B cell (primary cell): ENCODE data around the gene PPP2R2B. TPM values are rescaled to one million over a fixed set of nuclear protein-coding genes. Genes with fewer than 3 reads are reported as not detected.

Source experiments
- ATAC-seq: fragments of 200-7000 bp; cut with Tn5 transposase; one replicate; pipeline ENCODE4 v1.10.0; 2021; ENCODE audit warnings: low read depth, mild to moderate bottlenecking, moderate number of reproducible peaks, moderate library complexity
- CTCF ChIA-PET: fragments of 350-600 bp; sonication (Branson Sonifier 250); formaldehyde crosslinking; loops from one replicate; lab custom pipeline; 2021; ENCODE audit warnings: antibody characterized with exemption, inconsistent platforms; lab: Charles Lee
- POLR2A ChIA-PET: fragments of 350-600 bp; sonication (Branson Sonifier 250); formaldehyde crosslinking; loops from one replicate; lab custom pipeline; 2021; ENCODE audit warnings: antibody characterized with exemption; lab: Charles Lee
- DNase-seq: peaks from one replicate; pipeline ENCODE4 v3.0.0; 2013
- H2AFZ ChIP-seq: 2 replicates; pipeline ENCODE4 v1.6.1; 2012; ENCODE audit warnings: mild to moderate bottlenecking, low read depth, low read length; ENCODE audit not compliant: insufficient read depth, poor library complexity, severe bottlenecking
- H3K27ac ChIP-seq, 2 donors: 1 replicate in 1 of 2; 2 replicates in 1 of 2; pipeline ENCODE4 v1.5.1; 2012 to 2013; ENCODE audit warnings: low read length in 2 of 2, mild to moderate bottlenecking in 2 of 2, moderate library complexity in 1 of 2
- H3K27me3 ChIP-seq, 4 experiments: fragments of 200-600 bp in 1 of 4; sonication (generic) in 1 of 4; replicated peaks in 1 of 4; 1 replicate in 2 of 4; 2 replicates in 2 of 4; pipeline versions ENCODE4 v1.6.1 to v1.7.0; 2013 to 2016; ENCODE audit warnings: low read length in 3 of 4, mild to moderate bottlenecking in 2 of 4, mixed read lengths in 1 of 4, moderate library complexity in 1 of 4; ENCODE audit not compliant: insufficient read depth in 4 of 4, control insufficient read depth in 3 of 4; ENCODE audit errors: control extremely low read depth in 1 of 4
- H3K36me3 ChIP-seq, 2 experiments: replicated peaks in 1 of 2; 1 replicate in 1 of 2; 2 replicates in 1 of 2; pipeline versions ENCODE4 v1.6.1 to v1.7.1; 2013; ENCODE audit warnings: low read length in 1 of 2; ENCODE audit not compliant: insufficient read depth in 2 of 2, control insufficient read depth in 1 of 2; ENCODE audit errors: control extremely low read depth in 1 of 2, extremely low read depth in 1 of 2
- H3K4me1 ChIP-seq, 2 donors: fragments of 200-600 bp in 1 of 2; sonication (generic) in 1 of 2; 1 replicate in 1 of 2; 2 replicates in 1 of 2; pipeline versions ENCODE4 v1.5.1 to v1.6.1; 2013 to 2017; ENCODE audit warnings: low read length in 2 of 2; ENCODE audit not compliant: control insufficient read depth in 2 of 2, insufficient read depth in 2 of 2
- H3K4me2 ChIP-seq: replicated peaks from 2 replicates; pipeline ENCODE3; 2012; ENCODE audit warnings: mild to moderate bottlenecking, low read depth, low read length; ENCODE audit not compliant: poor library complexity, severe bottlenecking
- H3K4me3 ChIP-seq, 5 experiments: fragments of 200-600 bp in 1 of 5; sonication (generic) in 1 of 5; 1 replicate in 3 of 5; 2 replicates in 2 of 5; pipeline versions ENCODE4 v1.5.1 to v1.7.0; 2011 to 2016; ENCODE audit warnings: low read length in 4 of 5, mild to moderate bottlenecking in 4 of 5, low read depth in 2 of 5, control low read depth in 1 of 5, moderate library complexity in 1 of 5; ENCODE audit not compliant: insufficient read depth in 1 of 5; ENCODE audit errors: control extremely low read depth in 1 of 5, extremely low read depth in 1 of 5
- H3K79me2 ChIP-seq: fragments of 200-600 bp; sonication (generic); one replicate; pipeline ENCODE4 v1.6.0; 2016; ENCODE audit warnings: low read length; ENCODE audit not compliant: control insufficient read depth, insufficient read depth
- H3K9ac ChIP-seq: fragments of 200-600 bp; sonication (generic); 2 replicates; pipeline ENCODE4 v1.6.1; 2017; ENCODE audit warnings: mild to moderate bottlenecking, low read length, moderate library complexity
- H3K9me3 ChIP-seq, 3 donors: one replicate each; pipeline versions ENCODE4 v1.6.1 to v1.7.1; 2013; ENCODE audit warnings: low read length in 2 of 3; ENCODE audit not compliant: control insufficient read depth in 2 of 3, insufficient read depth in 1 of 3; ENCODE audit errors: control extremely low read depth in 1 of 3
- H4K20me1 ChIP-seq: 2 replicates; pipeline ENCODE4 v1.6.0; 2012; ENCODE audit warnings: mild to moderate bottlenecking, low read length; ENCODE audit not compliant: insufficient read depth, control insufficient read depth, poor library complexity, severe bottlenecking
- H3K27ac Mint-ChIP-seq: one replicate; pipeline ENCODE4 v1.8.0; 2021; ENCODE audit warnings: mixed read lengths
- H3K27me3 Mint-ChIP-seq: one replicate; pipeline ENCODE4 v1.8.0; 2021; ENCODE audit warnings: mixed read lengths
- H3K4me1 Mint-ChIP-seq: one replicate; pipeline ENCODE4 v1.8.0; 2021; ENCODE audit warnings: mixed read lengths
- H3K4me3 Mint-ChIP-seq: one replicate; pipeline ENCODE4 v1.8.0; 2021; ENCODE audit warnings: mixed read lengths
- H3K9me3 Mint-ChIP-seq: one replicate; pipeline ENCODE4 v1.8.0; 2022; ENCODE audit warnings: mixed read lengths; ENCODE audit not compliant: insufficient read depth
- CTCF ChIP-seq: fragments of 200-600 bp; IDR thresholded peaks from one replicate; pipeline ENCODE4 v1.8.0; 2022; ENCODE audit warnings: antibody characterized with exemption, mild to moderate bottlenecking
- EZH2 ChIP-seq: IDR thresholded peaks from 2 replicates; pipeline ENCODE4 v1.6.1; 2012; ENCODE audit warnings: borderline replicate concordance, low read depth, mild to moderate bottlenecking, moderate library complexity, low read length; ENCODE audit not compliant: insufficient read depth, poor library complexity, severe bottlenecking
- whole genome bisulfite sequencing: methylation state at CpG from one replicate; pipeline ENCODE4 v1.1.5; 2013; ENCODE audit warnings: missing lambda C conversion rate; ENCODE audit not compliant: insufficient coverage; 5-methylcytosine and 5-hydroxymethylcytosine counted together
- intact Hi-C: fragments of 100-400 bp; cut with micrococcal nuclease; formaldehyde crosslinking; loops from one replicate; pipeline ENCODE4 v1.10.0; 2022
- polyA plus RNA-seq: library from polyadenylated mRNA; depleted of rRNA; stranded (reverse); fragments of >200 nt; gene quantifications from 2 replicates; pipeline ENCODE4 v1.2.3, GENCODE V29; 2012
- total RNA-seq, 2 donors: library from RNA; stranded (reverse); fragments of 120-200 nt in 1 of 2; gene quantifications; 1 replicate in 1 of 2; 2 replicates in 1 of 2; pipeline versions ENCODE4 v1.2.3 to v1.2.4, GENCODE V29; 2013 to 2022

PPP2R2B gene
- total and polyA plus RNA-seq, 2 donors (not counting 1 experiment from before 2014, with no cell fraction given): 0.03 TPM; not detected in 1

- Histone ChIP-seq H3K79me2 (no peaks in the 10 kb centered on the region), H3K9ac (no peak overlapping the region), H4K20me1 (no peaks in the 10 kb centered on the region), H3K36me3 (no peaks in the 10 kb centered on the region), H3K9me3 (no peaks in the 10 kb centered on the region), H3K4me1 (no peaks in the 10 kb centered on the region), H3K4me3 (no peak overlapping the region), H2AFZ (no peak overlapping the region), H3K27me3 (no peaks in the 10 kb centered on the region), H3K4me2 (no peak overlapping the region), H3K27ac (no peak overlapping the region)
- CTCF ChIA-PET: no interaction called here
- Mint-ChIP-seq H3K4me1 (no peaks in the 10 kb centered on the region), H3K27me3 (no peaks in the 10 kb centered on the region), H3K9me3 (no peaks in the 10 kb centered on the region), H3K4me3 (no peak overlapping the region), H3K27ac (no peak overlapping the region)
- DNase-seq (no peak), ATAC-seq (no peak)
- intact Hi-C loops: no loop called here
- no peak for TF ChIP-seq EZH2
- TF ChIP-seq CTCF: no peak
- 86% methylated on average over 1 of the region's 4 CpGs for WGBS
- POLR2A ChIA-PET: no interaction called here
Observed at GRCh38 chr5:146687630-146688029, 190.9 kb downstream of the PPP2R2B start.

GRCh38 chr5:146683861-146684260 lies 194.7 kb downstream of the PPP2R2B start:
- H3K79me2 ChIP-seq: no peaks in the 10 kb centered on the region
- ChIA-PET CTCF (no interaction called here), POLR2A (no interaction called here)
- H3K4me1 ChIP-seq: no peaks in the 10 kb centered on the region
- intact Hi-C loops: no loop called here
- no peaks in the 10 kb centered on the region for H3K4me1 Mint-ChIP-seq
- ATAC-seq (no peak), DNase-seq (no peak)
- no peaks in the 10 kb centered on the region for H4K20me1 ChIP-seq
- H3K27ac ChIP-seq: no peak overlapping the region
- no peak overlapping the region for H2AFZ ChIP-seq
- no peak overlapping the region for H3K9ac ChIP-seq
- TF ChIP-seq EZH2 (no peak), CTCF (no peak)
- WGBS: no CpG with 5 or more reads among the region's 5 CpGs
- no peaks in the 10 kb centered on the region for H3K27me3 ChIP-seq
- no peak overlapping the region for H3K4me3 Mint-ChIP-seq
- no peaks in the 10 kb centered on the region for H3K36me3 ChIP-seq
- H3K4me2 ChIP-seq: no peak overlapping the region
- H3K9me3 Mint-ChIP-seq: no peaks in the 10 kb centered on the region
- no peaks in the 10 kb centered on the region for H3K27me3 Mint-ChIP-seq
- no peaks in the 10 kb centered on the region for H3K9me3 ChIP-seq
- no peak overlapping the region for H3K4me3 ChIP-seq
- no peak overlapping the region for H3K27ac Mint-ChIP-seq
